ENCODE results near the gene LHFPL5. TPM values are rescaled to one million over a fixed set of nuclear protein-coding genes. Genes with fewer than 3 reads are reported as not detected.

Gene LHFPL5
- polyA plus RNA-seq, 1 experiment, result not detected

- no peak overlapping the region for H3K4me3 ChIP-seq (ENCODE audit: low read depth, low read length)
- TF ChIP-seq, protein P1, sequence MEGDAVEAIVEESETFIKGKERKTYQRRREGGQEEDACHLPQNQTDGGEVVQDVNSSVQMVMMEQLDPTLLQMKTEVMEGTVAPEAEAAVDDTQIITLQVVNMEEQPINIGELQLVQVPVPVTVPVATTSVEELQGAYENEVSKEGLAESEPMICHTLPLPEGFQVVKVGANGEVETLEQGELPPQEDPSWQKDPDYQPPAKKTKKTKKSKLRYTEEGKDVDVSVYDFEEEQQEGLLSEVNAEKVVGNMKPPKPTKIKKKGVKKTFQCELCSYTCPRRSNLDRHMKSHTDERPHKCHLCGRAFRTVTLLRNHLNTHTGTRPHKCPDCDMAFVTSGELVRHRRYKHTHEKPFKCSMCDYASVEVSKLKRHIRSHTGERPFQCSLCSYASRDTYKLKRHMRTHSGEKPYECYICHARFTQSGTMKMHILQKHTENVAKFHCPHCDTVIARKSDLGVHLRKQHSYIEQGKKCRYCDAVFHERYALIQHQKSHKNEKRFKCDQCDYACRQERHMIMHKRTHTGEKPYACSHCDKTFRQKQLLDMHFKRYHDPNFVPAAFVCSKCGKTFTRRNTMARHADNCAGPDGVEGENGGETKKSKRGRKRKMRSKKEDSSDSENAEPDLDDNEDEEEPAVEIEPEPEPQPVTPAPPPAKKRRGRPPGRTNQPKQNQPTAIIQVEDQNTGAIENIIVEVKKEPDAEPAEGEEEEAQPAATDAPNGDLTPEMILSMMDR (IDR thresholded peaks at IDR 0.05; ENCODE audit: low read depth, low read length), result no peak
- CTCF ChIA-PET, result interaction anchor here (0.6 kb wide), 1 partner anchor 41 kb away, joined by 3 read pairs; no protein-coding TSS in a partner anchor
- no peak overlapping the region for H3K27ac ChIP-seq (ENCODE audit: low read depth, low read length)
- H3K9me3 ChIP-seq (ENCODE audit: control insufficient read depth, insufficient read depth, low read length), result peaks cover 3% of the 10 kb centered on the region; the same call in 1 of the 2 replicates
- no peak for DNase-seq (ENCODE audit: low read depth, low spot score)
- POLR2A ChIA-PET, result no interaction called here
- H3K27me3 ChIP-seq (ENCODE audit: control insufficient read depth, insufficient read depth, low read length), result peaks cover 35% of the 10 kb centered on the region
These were observed 27.6 kb upstream of the LHFPL5 start for GRCh38 chr6:35777356-35778102.

GRCh38 chr6:35778437-35778836 is 26.7 kb upstream of the LHFPL5 start:
- ChIA-PET CTCF (no interaction called here), POLR2A (no interaction called here)
- TF ChIP-seq, protein P1 (IDR thresholded peaks at IDR 0.05; ENCODE audit: low read depth, low read length), result no peak

DNA sequence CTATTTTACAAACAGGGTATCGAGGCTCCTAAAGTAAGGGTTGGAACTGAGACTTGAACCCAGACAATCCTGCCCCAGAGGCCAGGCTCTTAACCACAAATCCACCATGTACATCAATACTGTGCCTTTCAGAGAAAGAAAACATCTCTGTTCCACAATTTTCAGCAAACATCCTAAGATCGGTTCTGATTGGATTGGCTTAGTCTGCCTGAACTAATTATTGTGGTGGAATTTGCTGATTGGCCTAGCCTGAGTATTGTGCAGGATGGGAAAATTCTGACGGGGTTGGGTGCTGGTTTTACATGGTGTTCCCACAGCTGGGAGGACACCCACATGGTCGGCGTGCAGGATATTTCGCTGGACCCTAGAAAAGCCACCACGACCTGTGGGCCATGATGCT is 24.4 kb upstream of the LHFPL5 start, which contains the start of gene CLPSL1:
TSS of gene CLPSL1 (plus strand) at position 301 of the 400 bp plus-strand sequence. CDS start at position 393, 92 bp downstream.
- H3K4me3 ChIP-seq (ENCODE audit: low read depth, low read length), result no peak within 1 kb of the TSS
- H3K9me3 ChIP-seq (ENCODE audit: control insufficient read depth, insufficient read depth, low read length), result peaks cover 3% of the 10 kb centered on the region; the same call in 1 of the 2 replicates
- CTCF ChIA-PET, result no interaction called here
- H3K27me3 ChIP-seq (ENCODE audit: control insufficient read depth, insufficient read depth, low read length), result peaks cover 33% of the 10 kb centered on the region
- TF ChIP-seq, protein P1 (IDR thresholded peaks at IDR 0.05; ENCODE audit: low read depth, low read length), result no peak
- POLR2A ChIA-PET, result no interaction called here
- DNase-seq (ENCODE audit: low read depth, low spot score), result no peak
- no peak within 1 kb of the TSS for H3K27ac ChIP-seq (ENCODE audit: low read depth, low read length)

More at GRCh38 chr6:35778437-35778836, 26.7 kb upstream of the LHFPL5 start:
- Histone ChIP-seq H3K4me3 (ENCODE audit: low read depth, low read length) (no peak overlapping the region), H3K9me3 (ENCODE audit: control insufficient read depth, insufficient read depth, low read length) (peaks cover 3% of the 10 kb centered on the region; the same call in 1 of the 2 replicates), H3K27me3 (ENCODE audit: control insufficient read depth, insufficient read depth, low read length) (peaks cover 35% of the 10 kb centered on the region), H3K27ac (ENCODE audit: low read depth, low read length) (no peak overlapping the region)
- no peak for DNase-seq (ENCODE audit: low read depth, low spot score)

DNA sequence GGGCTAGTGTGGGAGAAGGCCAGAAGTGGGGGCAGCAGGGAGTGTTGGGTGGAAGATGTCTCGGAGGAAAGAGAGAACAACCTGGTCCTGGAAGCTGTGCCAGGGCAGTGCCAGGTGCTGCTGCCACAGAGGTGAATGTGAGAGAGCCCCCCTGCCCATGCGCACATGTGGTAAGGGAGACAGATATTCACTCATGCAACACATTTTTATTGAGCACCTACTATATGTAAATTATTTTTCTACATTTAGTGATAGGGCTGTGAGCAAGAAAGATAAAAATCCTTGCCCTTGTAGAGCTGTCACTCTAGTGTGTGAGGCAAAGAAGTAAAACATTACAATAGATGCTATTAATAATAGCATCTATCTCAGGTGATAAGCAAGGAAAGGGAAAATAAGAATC is 23.9 kb upstream of the LHFPL5 start:
- ChIA-PET POLR2A (no interaction called here), CTCF (no interaction called here)
- no peaks in the 10 kb centered on the region; the same call in 1 of the 2 replicates for H3K9me3 ChIP-seq (ENCODE audit: control insufficient read depth, insufficient read depth, low read length)
- no peak overlapping the region for H3K27ac ChIP-seq (ENCODE audit: low read depth, low read length)
- no peak for DNase-seq (ENCODE audit: low read depth, low spot score)
- TF ChIP-seq, protein P1 (IDR thresholded peaks at IDR 0.05; ENCODE audit: low read depth, low read length), result no peak
- peaks cover 35% of the 10 kb centered on the region for H3K27me3 ChIP-seq (ENCODE audit: control insufficient read depth, insufficient read depth, low read length)
- no peak overlapping the region for H3K4me3 ChIP-seq (ENCODE audit: low read depth, low read length)

GRCh38 chr6:35782424-35782823 is 22.7 kb upstream of the LHFPL5 start:
- ChIA-PET CTCF (no interaction called here), POLR2A (interaction anchor here (0.5 kb wide), 1 partner anchor 13 kb away, joined by 3 read pairs; no protein-coding TSS in a partner anchor)
- TF ChIP-seq, protein P1 (IDR thresholded peaks at IDR 0.05; ENCODE audit: low read depth, low read length), result no peak
- Histone ChIP-seq H3K9me3 (ENCODE audit: control insufficient read depth, insufficient read depth, low read length) (peaks cover 8% of the 10 kb centered on the region; the same call in 1 of the 2 replicates), H3K27ac (ENCODE audit: low read depth, low read length) (no peak overlapping the region), H3K4me3 (ENCODE audit: low read depth, low read length) (no peak overlapping the region), H3K27me3 (ENCODE audit: control insufficient read depth, insufficient read depth, low read length) (peaks cover 38% of the 10 kb centered on the region)
- DNase-seq (ENCODE audit: low read depth, low spot score), result no peak
